ENCODE results near the gene MYRIP. TPM values are rescaled to one million over a fixed set of nuclear protein-coding genes. Genes with fewer than 3 reads are reported as not detected.

MYRIP gene
- total RNA-seq, 1 experiment from 2014 or later: 0.44 TPM

DNA sequence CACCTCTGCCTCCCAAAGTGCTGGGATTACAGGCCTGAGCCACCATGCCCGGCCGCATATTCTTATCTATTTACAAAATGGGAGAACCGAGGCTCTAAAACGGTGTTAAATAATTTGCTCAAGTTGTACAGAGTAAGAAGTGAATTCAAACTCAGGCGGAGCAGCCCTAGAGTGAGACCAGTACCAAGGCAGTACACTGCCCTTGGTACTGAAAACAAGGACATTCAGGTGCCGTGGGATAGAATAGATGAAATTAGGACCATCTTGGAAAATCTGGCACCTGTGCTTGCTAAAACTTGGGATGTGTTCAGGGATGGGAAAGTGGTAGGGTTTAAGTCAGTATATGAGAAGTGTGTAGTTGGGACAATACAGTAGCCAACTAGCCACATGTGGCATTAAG lies 100.7 kb downstream of the MYRIP start:
- no peak overlapping the region for H3K4me2 ChIP-seq (ENCODE audit: low read length)
- H3K9me2 ChIP-seq (ENCODE audit: insufficient read depth): no peaks in the 10 kb centered on the region
- H4K20me1 ChIP-seq (ENCODE audit: insufficient read depth): no peaks in the 10 kb centered on the region
- H3K27me3 ChIP-seq (ENCODE audit: insufficient read depth, low read length): no peaks in the 10 kb centered on the region
- no peaks in the 10 kb centered on the region for H3K9me3 ChIP-seq (ENCODE audit: control insufficient read depth in 1 of 2, insufficient read depth in 1 of 2, low read depth in 1 of 2, low read length in 2 of 2)
- no peak overlapping the region for H2AFZ ChIP-seq (ENCODE audit: low read depth, low read length, poor library complexity, severe bottlenecking)
- H3K4me1 ChIP-seq (ENCODE audit: control insufficient read depth in 1 of 2, insufficient read depth in 2 of 2, low read length in 2 of 2): peaks cover 0 to 7% of the 10 kb centered on the region in 2 experiments; a peak in 1 of 4 replicates
- ATAC-seq (no peak), DNase-seq (ENCODE audit: low read depth, low spot score) (no peak)
- no peak for TF ChIP-seq JUND (IDR thresholded peaks at IDR 0.05)
- no peak for TF ChIP-seq SP1 (IDR thresholded peaks at IDR 0.05; ENCODE audit: low read depth)
- TF ChIP-seq POLR2A (IDR thresholded peaks at IDR 0.05; ENCODE audit: borderline replicate concordance, extremely low read depth, insufficient read depth, insufficient read length): no peak
- TF ChIP-seq, protein P1, sequence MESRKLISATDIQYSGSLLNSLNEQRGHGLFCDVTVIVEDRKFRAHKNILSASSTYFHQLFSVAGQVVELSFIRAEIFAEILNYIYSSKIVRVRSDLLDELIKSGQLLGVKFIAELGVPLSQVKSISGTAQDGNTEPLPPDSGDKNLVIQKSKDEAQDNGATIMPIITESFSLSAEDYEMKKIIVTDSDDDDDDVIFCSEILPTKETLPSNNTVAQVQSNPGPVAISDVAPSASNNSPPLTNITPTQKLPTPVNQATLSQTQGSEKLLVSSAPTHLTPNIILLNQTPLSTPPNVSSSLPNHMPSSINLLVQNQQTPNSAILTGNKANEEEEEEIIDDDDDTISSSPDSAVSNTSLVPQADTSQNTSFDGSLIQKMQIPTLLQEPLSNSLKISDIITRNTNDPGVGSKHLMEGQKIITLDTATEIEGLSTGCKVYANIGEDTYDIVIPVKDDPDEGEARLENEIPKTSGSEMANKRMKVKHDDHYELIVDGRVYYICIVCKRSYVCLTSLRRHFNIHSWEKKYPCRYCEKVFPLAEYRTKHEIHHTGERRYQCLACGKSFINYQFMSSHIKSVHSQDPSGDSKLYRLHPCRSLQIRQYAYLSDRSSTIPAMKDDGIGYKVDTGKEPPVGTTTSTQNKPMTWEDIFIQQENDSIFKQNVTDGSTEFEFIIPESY (IDR thresholded peaks at IDR 0.05; ENCODE audit: extremely low read depth, insufficient replicate concordance, low read length): no peak
- TF ChIP-seq, protein P2, sequence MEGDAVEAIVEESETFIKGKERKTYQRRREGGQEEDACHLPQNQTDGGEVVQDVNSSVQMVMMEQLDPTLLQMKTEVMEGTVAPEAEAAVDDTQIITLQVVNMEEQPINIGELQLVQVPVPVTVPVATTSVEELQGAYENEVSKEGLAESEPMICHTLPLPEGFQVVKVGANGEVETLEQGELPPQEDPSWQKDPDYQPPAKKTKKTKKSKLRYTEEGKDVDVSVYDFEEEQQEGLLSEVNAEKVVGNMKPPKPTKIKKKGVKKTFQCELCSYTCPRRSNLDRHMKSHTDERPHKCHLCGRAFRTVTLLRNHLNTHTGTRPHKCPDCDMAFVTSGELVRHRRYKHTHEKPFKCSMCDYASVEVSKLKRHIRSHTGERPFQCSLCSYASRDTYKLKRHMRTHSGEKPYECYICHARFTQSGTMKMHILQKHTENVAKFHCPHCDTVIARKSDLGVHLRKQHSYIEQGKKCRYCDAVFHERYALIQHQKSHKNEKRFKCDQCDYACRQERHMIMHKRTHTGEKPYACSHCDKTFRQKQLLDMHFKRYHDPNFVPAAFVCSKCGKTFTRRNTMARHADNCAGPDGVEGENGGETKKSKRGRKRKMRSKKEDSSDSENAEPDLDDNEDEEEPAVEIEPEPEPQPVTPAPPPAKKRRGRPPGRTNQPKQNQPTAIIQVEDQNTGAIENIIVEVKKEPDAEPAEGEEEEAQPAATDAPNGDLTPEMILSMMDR (IDR thresholded peaks at IDR 0.05 in 2 of 3, conservative IDR thresholded peaks at IDR 0.05 in 1 of 3; ENCODE audit: borderline replicate concordance in 1 of 3, insufficient read depth in 1 of 3, low read depth in 2 of 3, low read length in 2 of 3): no peak
- no peak for TF ChIP-seq RAD21 (IDR thresholded peaks at IDR 0.05; ENCODE audit: low read depth)
- TF ChIP-seq FOSL1 (IDR thresholded peaks at IDR 0.05; ENCODE audit: low read depth): no peak
- TF ChIP-seq ELF1 (IDR thresholded peaks at IDR 0.05; ENCODE audit: borderline replicate concordance, low read depth): no peak
- TF ChIP-seq, protein P3, sequence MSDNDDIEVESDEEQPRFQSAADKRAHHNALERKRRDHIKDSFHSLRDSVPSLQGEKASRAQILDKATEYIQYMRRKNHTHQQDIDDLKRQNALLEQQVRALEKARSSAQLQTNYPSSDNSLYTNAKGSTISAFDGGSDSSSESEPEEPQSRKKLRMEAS (IDR thresholded peaks at IDR 0.05): no peak
- no peak for TF ChIP-seq CBX3 (IDR thresholded peaks at IDR 0.05; ENCODE audit: low read depth)
- TF ChIP-seq ZFX (IDR thresholded peaks at IDR 0.05): no peak
- no peaks in the 10 kb centered on the region for H3K36me3 ChIP-seq (ENCODE audit: control insufficient read depth in 1 of 2, insufficient read depth in 2 of 2, low read length in 2 of 2)
- H3K9ac ChIP-seq (ENCODE audit: low read length): no peak overlapping the region
- intact Hi-C loops (cut with micrococcal nuclease): no loop called here
- no peak overlapping the region for H3K4me3 ChIP-seq (replicated peaks in 1 of 2; ENCODE audit: low read depth in 1 of 2, low read length in 2 of 2)
- BruUV-seq (replicated peaks): no TSS peak
- ChIA-PET POLR2A (no interaction called here), RAD21 (ENCODE audit: low non-redundant PET in 1 of 2, low total read pairs in 2 of 2, uncharacterized antibody in 2 of 2, unreplicated experiment in 2 of 2) (no interaction called here), CTCF (no interaction called here)
- H3K79me2 ChIP-seq (ENCODE audit: insufficient read depth, low read length): no peaks in the 10 kb centered on the region
- no peak overlapping the region for H3K27ac ChIP-seq (ENCODE audit: low read depth, low read length)

Data from HCT116 (cell line).